IPS DF 4.7 (cell line): ENCODE results near the gene OSMR.
"Not testable (repeated sequence)": the region's sequence is repeated elsewhere in the genome, so short reads cannot be mapped to it uniquely, and the experiment has no call there.

Experiments used
- DNase-seq: peaks from one replicate; pipeline ENCODE4 v3.0.0-alpha.2; 2013; ENCODE audit warnings: low spot score; ENCODE audit errors: extremely low read depth

OSMR gene

DNA sequence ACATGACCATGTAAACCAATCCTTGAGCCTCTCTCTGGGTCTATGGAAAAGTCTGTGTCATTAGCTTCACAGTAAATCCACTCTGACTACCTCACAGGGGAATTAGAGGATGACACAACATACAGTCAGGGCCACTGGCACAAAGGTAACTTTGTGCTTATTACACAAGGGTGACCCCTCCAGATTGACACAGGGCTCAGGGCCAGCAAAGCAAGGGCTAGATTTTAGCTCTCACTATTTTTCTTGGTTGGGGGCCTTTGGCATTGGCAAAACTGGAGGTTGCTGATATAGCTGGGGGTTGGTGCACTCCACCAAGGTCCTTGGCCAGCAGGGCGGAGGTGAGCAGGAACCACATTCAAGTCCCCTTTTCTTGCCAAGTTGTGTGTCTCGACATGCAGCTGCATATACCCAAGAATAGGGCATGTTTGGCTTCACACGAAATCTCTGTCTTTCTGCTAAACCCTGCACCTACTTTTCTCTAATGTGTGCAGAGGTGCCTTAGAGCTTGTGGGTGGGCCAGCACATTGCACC is 15.2 kb upstream of the OSMR start:
- no peak for DNase-seq

DNA sequence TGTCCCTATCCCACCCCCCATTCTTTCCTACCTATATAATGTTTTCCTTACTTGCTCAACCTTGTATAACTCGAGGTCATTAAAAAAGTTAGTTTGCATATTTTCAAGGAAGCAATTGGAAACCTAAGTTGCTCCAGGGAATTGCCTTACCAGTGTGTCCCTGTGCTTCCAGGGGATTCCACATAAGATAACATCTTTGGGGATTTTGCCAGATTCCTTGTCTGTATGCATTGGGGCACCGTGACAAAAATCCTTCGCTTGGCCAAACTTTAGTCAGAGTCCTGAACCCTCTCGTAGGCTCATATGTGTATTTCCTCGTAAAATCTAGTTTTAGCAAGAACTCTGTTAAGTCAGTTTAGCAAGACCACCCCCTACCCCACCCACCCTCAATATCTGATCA is 14.7 kb upstream of the OSMR start:
- no peak for DNase-seq

DNA sequence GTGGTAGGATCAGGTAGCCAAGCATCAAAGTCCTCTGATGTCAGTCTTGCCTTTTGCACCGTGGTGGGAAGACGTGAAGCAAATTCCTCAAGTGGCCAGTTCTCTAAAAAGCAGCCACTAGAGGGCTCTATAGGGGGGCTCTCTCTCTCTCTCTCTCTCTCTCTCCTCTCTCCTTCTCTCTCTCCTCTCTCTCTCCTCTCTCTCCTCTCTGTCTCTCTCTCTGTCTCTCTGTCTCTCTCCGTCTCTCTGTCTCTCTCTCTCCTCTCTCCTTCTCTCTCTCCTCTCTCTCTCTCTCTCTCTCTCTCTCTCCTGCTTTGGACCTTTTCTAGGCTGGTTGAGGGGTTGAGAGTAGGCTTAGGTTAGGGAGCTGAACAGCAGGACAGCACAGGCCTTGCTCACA is 13.9 kb upstream of the OSMR start:
- no peak for DNase-seq

DNA sequence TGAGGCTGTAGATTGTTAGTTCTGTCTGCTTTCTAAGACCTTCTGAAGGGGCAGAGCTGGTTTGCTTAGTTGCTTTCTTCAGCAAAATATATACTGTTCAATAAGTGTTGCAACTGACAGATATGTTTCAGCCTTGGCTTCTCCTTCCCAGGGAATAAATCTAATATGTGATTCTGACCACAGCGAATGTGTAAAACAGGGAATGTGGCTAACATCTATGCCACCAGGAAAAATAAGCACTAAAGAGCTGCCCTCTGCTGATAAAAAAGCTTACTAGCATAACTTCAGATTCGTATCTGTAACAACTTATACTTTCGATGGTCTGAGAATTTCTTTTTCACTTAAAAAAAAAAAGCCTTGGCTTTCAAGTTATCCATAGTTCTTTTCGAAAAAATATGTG is 13.0 kb upstream of the OSMR start:
- no peak for DNase-seq

DNA sequence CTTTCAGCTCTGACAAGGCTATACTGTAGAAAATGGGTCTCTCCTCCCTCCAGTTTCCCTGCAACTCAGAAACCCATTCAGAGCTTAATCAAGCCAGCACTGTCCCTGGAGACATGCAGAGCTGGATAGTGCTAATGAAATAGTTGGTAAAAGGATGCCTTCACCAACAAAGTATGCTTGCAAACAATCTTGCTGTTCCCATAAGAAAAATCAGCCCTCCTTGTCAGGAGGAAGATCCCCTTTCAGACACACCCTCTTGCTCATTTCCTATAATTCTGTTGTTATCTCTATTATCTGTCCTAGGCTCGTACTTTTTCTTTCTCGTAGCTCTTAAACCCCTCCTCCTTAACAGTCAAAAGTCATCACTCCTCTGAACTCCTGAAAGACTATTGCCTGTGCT is 9.9 kb upstream of the OSMR start:
- DNase-seq = no peak

- no peak for DNase-seq
Observed at GRCh38 chr5:38837416-38837815, 8.4 kb upstream of the OSMR start.

DNA sequence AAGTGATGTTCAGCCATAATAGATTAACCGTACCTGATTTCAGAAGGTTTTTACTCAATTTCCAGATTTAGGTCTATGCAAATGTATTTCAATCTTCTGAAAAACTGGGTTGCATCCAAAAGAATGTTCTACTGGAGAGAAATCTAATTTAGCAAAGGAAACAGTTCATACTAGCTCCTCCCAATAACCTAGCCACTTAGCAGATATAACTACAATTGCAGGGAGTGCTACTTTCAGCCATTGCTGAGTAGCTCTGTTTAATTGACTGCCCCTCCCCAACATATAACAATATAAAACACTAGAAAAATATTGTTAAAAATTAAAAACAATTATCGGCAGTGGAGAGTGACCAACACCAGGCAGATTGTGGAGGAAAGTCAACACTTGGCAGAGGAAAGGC is 7.9 kb upstream of the OSMR start:
- no peak for DNase-seq

DNA sequence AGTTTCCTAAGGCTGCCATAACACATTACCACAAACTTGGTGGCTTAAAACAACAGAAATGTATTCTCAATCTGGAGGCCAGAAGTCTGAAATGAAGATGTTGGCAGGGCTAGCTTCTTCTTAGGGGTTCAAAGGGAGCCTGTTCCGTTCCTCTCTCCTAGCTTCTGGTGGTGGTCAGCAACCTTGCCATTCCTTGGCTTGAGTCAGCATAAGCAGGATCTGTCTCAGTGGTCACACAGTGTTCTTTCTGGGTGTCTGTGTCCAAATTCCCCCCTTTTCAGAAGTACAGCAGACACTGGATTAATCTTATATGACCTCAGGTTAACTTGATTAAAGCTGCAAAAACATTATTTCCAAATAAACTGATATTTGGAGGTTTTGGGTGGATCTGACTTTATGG is 2.1 kb upstream of the OSMR start:
- no peak for DNase-seq

DNA sequence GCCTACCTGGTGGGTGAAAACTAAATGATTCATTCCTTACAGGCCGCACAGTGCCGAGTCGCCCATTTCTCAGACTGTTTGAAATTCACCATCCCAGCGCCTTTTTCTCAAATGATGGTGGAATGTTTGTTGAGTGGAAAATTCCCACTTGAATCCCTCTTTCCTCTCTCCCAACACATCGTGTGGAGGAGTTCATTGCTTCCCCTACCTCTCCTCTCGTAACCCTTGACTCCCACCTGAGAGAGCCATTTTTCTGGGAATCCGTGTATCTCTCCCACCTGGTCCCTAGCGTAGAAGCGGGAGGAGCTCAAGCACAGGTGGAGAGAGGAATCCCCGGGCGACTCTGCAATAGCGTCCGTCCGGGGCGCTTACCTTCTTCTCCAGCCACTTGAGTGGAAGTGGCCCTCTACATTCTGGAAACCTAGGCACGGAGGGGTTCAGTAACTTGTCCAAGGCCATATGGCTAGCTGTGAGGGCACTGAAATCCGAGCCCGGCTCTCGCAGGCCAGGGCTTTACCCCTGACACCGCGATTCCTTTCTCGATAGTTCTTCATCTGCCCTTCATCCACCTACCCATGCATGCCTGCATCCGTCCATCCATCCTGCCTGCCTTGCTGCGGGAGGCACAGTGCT is 683 bp downstream of the OSMR start:
- no peak for DNase-seq

DNA sequence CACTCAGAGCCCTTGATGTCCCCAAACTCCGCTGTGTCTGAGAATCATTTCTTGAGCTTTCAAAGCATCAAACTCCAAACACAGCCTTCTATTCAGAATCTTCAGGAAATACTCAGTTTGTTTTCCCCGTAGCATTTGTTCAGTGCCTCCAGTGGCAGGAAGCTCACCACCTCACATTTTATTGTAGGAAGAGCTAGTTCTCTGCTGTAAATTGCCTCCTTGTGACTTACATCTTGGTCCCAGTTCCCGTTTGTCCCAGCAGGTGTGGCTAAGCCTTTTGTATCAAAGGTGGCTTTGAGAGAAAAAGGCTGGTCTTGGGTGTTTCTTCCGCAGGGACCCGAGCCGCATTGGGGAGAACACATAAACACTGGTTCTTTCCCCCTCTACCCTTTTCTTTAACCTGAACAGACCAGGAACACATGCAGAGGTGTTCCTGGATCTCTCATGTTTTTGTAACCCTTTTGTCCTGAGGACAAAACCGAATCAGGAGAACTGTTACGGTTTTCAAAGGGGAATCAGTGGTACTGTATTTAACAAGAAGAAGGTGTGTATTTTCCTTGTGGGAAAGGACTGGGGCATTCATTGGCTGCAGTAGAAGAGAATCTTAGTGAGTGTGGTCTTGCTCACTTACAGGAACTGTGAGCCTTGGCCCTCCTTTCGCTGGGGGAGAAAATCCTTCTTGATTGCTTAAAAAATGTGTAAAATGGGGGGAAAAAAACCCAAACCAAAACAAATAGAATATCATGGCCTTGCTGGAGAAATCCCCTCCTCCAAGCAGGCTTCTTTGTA is 1.9 kb downstream of the OSMR start:
- DNase-seq = no peak

- DNase-seq = no peak
Observed at GRCh38 chr5:38848637-38849036, 2.8 kb downstream of the OSMR start.

- not testable (repeated sequence) for DNase-seq
Observed at GRCh38 chr5:38851640-38852039, 5.8 kb downstream of the OSMR start.

- DNase-seq = no peak
Observed at GRCh38 chr5:38853753-38854470, 8.1 kb downstream of the OSMR start.

- no peak for DNase-seq
Observed at GRCh38 chr5:38854907-38855306, 9.1 kb downstream of the OSMR start.

DNA sequence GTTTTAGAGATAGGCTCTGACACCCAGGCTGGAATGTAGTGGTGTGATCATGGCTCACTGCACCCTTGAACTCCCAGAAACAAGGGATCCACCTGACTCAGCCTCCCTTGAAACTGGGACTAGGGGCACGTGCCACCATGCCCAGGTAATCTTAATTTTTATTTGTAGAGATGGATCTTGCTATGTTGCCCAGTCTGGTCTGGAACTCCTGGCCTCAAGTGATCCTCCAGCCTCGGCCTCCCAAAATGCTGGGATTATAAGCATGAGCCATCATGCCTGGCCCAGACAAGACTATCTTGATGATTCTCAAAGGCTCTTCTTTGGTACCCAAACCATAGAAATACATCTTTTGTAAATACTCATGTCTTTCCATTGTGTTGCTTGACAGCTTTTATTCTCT is 10.8 kb downstream of the OSMR start:
- no peak for DNase-seq

DNA sequence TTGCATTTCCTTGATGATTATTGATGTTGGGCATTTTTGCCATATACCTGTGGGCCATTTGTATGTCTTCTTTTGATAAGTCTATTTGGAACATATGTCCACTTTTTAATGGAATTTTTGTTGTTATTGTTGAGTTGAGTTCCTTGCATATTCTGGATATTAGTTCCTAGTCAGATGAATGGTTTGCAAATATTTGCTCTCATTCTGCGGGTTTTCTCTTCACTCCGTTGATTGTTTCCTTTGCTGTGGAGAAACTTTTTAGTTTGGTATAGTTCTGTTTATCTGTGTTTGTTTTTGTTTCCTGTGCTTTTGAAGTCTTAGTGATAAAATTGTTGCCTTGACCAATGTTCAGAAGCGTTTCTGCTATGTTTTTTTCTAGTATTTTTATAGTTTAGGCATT is 13.0 kb downstream of the OSMR start:
- no peak for DNase-seq

DNA sequence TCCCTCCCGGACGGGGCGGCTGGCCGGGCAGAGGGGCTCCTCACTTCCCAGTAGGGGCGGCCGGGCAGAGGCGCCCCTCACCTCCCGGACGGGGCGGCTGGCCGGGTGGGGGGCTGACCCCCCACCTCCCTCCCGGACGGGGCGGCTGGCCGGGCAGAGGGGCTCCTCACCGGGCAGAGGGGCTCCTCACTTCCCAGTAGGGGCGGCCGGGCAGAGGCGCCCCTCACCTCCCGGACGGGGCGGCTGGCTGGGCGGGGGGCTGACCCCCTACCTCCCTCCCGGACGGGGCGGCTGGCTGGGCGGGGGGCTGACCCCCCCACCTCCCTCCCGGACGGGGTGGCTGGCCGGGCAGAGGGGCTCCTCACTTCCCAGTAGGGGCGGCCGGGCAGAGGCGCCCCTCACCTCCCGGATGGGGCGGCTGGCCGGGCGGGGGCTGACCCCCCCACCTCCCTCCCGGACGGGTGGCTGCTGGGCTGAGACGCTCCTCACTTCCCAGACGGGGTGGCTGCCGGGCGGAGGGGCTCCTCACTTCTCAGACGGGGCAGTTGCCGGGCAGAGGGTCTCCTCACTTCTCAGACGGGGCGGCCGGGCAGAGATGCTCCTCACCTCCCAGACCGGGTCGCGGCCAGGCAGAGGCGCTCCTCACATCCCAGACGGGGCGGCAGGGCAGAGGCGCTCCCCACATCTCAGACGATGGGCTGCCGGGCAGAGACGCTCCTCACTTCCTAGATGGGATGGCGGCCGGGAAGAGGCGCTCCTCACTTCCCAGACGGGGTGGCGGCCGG is 16.4 kb downstream of the OSMR start:
- not testable (repeated sequence) for DNase-seq

DNA sequence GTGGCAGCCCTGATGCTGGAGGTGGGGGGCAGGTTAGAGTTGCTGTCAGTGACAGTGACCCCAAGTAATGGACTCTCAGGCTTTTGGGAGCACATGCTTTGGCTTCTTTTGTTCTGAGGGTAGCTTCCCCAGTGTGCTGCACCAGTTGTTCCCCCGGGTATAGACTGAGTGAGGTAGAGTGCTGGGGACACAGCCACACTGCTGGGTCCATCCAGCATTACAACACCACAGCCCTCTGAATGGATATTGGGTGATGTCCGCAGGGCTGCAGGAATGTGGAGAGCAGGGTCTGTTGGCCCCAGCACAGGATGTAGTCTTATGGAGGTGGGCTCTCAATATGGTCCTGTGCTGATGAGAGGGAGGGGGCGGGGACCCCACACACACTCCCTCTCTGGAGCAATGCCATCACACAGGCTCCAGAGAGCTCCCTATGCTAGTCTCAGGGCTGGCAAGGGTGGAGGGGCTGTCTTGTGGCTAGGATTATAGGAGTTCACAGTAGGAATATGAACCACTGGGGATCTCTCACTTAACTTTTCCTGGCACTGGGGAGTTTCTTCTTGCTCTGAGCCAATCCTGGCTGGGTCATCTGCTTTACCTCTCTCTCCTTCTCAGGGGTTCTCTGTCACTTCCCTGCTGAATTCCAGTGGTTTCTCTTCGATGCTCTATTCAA is 20.7 kb downstream of the OSMR start:
- DNase-seq = no peak

DNA sequence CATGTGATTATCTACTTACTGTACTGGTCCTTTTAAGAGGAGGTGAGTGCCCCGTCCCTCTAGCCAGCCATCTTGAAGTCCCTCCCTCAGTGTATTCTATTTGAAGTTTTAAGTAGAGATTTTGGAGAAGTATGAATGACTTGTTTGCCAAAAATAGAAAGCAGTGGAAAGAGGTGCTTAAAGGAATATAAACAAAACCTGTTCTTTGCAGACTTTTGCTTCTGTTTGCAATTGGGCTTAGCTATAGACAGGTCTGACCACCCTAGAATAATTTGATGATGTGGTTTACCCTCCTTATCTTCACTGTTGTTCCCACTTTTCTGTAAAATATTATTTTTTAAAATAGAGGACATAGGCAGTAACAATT is 21.2 kb downstream of the OSMR start:
- no peak for DNase-seq

- no peak for DNase-seq
Observed at GRCh38 chr5:38867416-38867815, 21.6 kb downstream of the OSMR start.

GRCh38 chr5:38870595-38870994 is 24.8 kb downstream of the OSMR start:
- no peak for DNase-seq
